Ammon's horn (tissue), 1 donor: ENCODE data around the gene SGK1.
"Not testable (repeated sequence)": the region's sequence is repeated elsewhere in the genome, so short reads cannot be mapped to it uniquely, and the experiment has no call there.

Experiments
- DNase-seq: peaks from one replicate; pipeline ENCODE4 v3.0.0-alpha.2; 2016; ENCODE audit warnings: low spot score

Gene SGK1

GRCh38 chr6:134304381-134304780, 13.5 kb downstream of the SGK1 start:
- DNase-seq, result not testable (repeated sequence)

- DNase-seq, result peak; percentile 73
Measured at GRCh38 chr6:134303891-134304290, 14.0 kb downstream of the SGK1 start.

- no peak for DNase-seq
Measured at GRCh38 chr6:134299236-134299635, 18.7 kb downstream of the SGK1 start.

GRCh38 chr6:134296762-134297161, 21.1 kb downstream of the SGK1 start:
- no peak for DNase-seq

- DNase-seq, result peak; percentile 81
Measured at GRCh38 chr6:134295953-134296553, 21.9 kb downstream of the SGK1 start.

- DNase-seq, result no peak
Measured at GRCh38 chr6:134293659-134294161, 24.2 kb downstream of the SGK1 start.

GRCh38 chr6:134291156-134291555, 26.8 kb downstream of the SGK1 start:
- DNase-seq, result no peak

- no peak for DNase-seq
Measured at GRCh38 chr6:134289204-134289575, 28.7 kb downstream of the SGK1 start.

- no peak for DNase-seq
Measured at GRCh38 chr6:134288538-134289203, 29.2 kb downstream of the SGK1 start.

GRCh38 chr6:134287859-134288537, 29.9 kb downstream of the SGK1 start:
- no peak for DNase-seq

- no peak for DNase-seq
Measured at GRCh38 chr6:134282816-134283215, 35.1 kb downstream of the SGK1 start.

GRCh38 chr6:134281388-134281787, 36.5 kb downstream of the SGK1 start:
- DNase-seq, result no peak

- DNase-seq, result no peak
Measured at GRCh38 chr6:134278000-134278399, 39.9 kb downstream of the SGK1 start.

- not testable (repeated sequence) for DNase-seq
Measured at GRCh38 chr6:134276891-134277377, 41.0 kb downstream of the SGK1 start.

GRCh38 chr6:134272374-134272773, 45.5 kb downstream of the SGK1 start:
- DNase-seq, result no peak

- peak; percentile 72 for DNase-seq
Measured at GRCh38 chr6:134267917-134268361, 50.0 kb downstream of the SGK1 start.

GRCh38 chr6:134266776-134267175, 51.1 kb downstream of the SGK1 start:
- DNase-seq, result no peak

GRCh38 chr6:134261766-134262165, 56.1 kb downstream of the SGK1 start:
- no peak for DNase-seq

- DNase-seq, result no peak
Measured at GRCh38 chr6:134258849-134259306, 59.0 kb downstream of the SGK1 start.

- DNase-seq, result no peak
Measured at GRCh38 chr6:134257516-134257915, 60.4 kb downstream of the SGK1 start.

- DNase-seq, result no peak
Measured at GRCh38 chr6:134256862-134257261, 61.0 kb downstream of the SGK1 start.

GRCh38 chr6:134255280-134255679, 62.6 kb downstream of the SGK1 start:
- DNase-seq, result not testable (repeated sequence)

GRCh38 chr6:134254118-134254517, 63.8 kb downstream of the SGK1 start:
- no peak for DNase-seq
